ENCODE data around the gene RLBP1.

GRCh38 chr15:89248584-89248983, 27.2 kb upstream of the RLBP1 start:
- TF ChIP-seq, protein P1, sequence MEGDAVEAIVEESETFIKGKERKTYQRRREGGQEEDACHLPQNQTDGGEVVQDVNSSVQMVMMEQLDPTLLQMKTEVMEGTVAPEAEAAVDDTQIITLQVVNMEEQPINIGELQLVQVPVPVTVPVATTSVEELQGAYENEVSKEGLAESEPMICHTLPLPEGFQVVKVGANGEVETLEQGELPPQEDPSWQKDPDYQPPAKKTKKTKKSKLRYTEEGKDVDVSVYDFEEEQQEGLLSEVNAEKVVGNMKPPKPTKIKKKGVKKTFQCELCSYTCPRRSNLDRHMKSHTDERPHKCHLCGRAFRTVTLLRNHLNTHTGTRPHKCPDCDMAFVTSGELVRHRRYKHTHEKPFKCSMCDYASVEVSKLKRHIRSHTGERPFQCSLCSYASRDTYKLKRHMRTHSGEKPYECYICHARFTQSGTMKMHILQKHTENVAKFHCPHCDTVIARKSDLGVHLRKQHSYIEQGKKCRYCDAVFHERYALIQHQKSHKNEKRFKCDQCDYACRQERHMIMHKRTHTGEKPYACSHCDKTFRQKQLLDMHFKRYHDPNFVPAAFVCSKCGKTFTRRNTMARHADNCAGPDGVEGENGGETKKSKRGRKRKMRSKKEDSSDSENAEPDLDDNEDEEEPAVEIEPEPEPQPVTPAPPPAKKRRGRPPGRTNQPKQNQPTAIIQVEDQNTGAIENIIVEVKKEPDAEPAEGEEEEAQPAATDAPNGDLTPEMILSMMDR (conservative IDR thresholded peaks at IDR 0.05; ENCODE audit: low read length) = no peak
- no peak for TF ChIP-seq EZH2phosphoT487 (IDR thresholded peaks at IDR 0.05; ENCODE audit: borderline replicate concordance)
